Fibroblast of lung (primary cell): ENCODE measurements around the gene ART3. TPM values are rescaled to one million over a fixed set of nuclear protein-coding genes. Genes with fewer than 3 reads are reported as not detected.

Source experiments
- DNase-seq, 2 donors: peaks; one replicate each; pipeline versions ENCODE4 v3.0.0 to v3.0.0-alpha.2; 2010; ENCODE audit warnings: low read depth in 2 of 2
- H2AFZ ChIP-seq: 2 replicates; pipeline ENCODE4 v1.5.1; 2012; ENCODE audit warnings: low read length, control low read depth, inconsistent platforms
- H3K27ac ChIP-seq: 2 replicates; pipeline ENCODE4 v1.5.1; 2011; ENCODE audit warnings: low read length, control low read depth; ENCODE audit not compliant: insufficient read depth
- H3K27me3 ChIP-seq: 2 replicates; pipeline ENCODE4 v1.5.1; 2011; ENCODE audit warnings: mild to moderate bottlenecking, low read length; ENCODE audit not compliant: control insufficient read depth, insufficient read depth
- H3K36me3 ChIP-seq: 2 replicates; pipeline ENCODE4 v1.5.1; 2011; ENCODE audit warnings: low read length; ENCODE audit not compliant: control insufficient read depth, insufficient read depth
- H3K4me1 ChIP-seq: 2 replicates; pipeline ENCODE4 v1.5.1; 2011; ENCODE audit warnings: low read length; ENCODE audit not compliant: control insufficient read depth, insufficient read depth; ENCODE audit errors: extremely low read depth
- H3K4me2 ChIP-seq: 2 replicates; pipeline ENCODE4 v1.5.1; 2011; ENCODE audit warnings: low read length, control low read depth; ENCODE audit not compliant: insufficient read depth; ENCODE audit errors: extremely low read depth
- H3K4me3 ChIP-seq, 4 experiments: fragments of 200-600 bp in 1 of 4; sonication (generic) in 1 of 4; replicated peaks in 1 of 4; 2 replicates each; pipeline ENCODE4 v1.5.1; 2011 to 2016; ENCODE audit warnings: low read length in 4 of 4, low read depth in 3 of 4, mild to moderate bottlenecking in 3 of 4, control low read depth in 2 of 4, inconsistent platforms in 1 of 4, mixed read lengths in 1 of 4; ENCODE audit not compliant: insufficient read depth in 1 of 4; ENCODE audit errors: control extremely low read depth in 1 of 4
- H3K79me2 ChIP-seq: 2 replicates; pipeline ENCODE4 v1.5.1; 2012; ENCODE audit warnings: mild to moderate bottlenecking, low read length, inconsistent platforms; ENCODE audit not compliant: control insufficient read depth, insufficient read depth
- H3K9ac ChIP-seq: 2 replicates; pipeline ENCODE4 v1.5.1; 2011; ENCODE audit warnings: mild to moderate bottlenecking, low read length, control low read depth; ENCODE audit not compliant: insufficient read depth
- H3K9me3 ChIP-seq: 2 replicates; pipeline ENCODE4 v1.5.1; 2012; ENCODE audit warnings: low read depth, low read length; ENCODE audit not compliant: control insufficient read depth, insufficient read depth
- H4K20me1 ChIP-seq: 2 replicates; pipeline ENCODE4 v1.5.1; 2011; ENCODE audit warnings: low read length; ENCODE audit not compliant: control insufficient read depth, insufficient read depth; ENCODE audit errors: extremely low read depth
- EZH2 ChIP-seq: IDR thresholded peaks from 2 replicates; pipeline ENCODE4 v1.5.1; 2012; ENCODE audit warnings: low read length, control low read depth, mild to moderate bottlenecking; ENCODE audit errors: missing control alignments
- polyA plus RNA-seq, 2 donors: library from polyadenylated mRNA; depleted of rRNA in 1 of 2; stranded (reverse) in 1 of 2; unstranded in 1 of 2; fragments of >200 nt; gene quantifications; 2 replicates each; pipeline ENCODE4 v1.2.1, GENCODE V29; 2011 to 2012; ENCODE audit warnings: missing spikeins in 1 of 2
- total RNA-seq: library from RNA; depleted of rRNA; stranded (reverse); fragments of >200 nt; gene quantifications from 2 replicates; pipeline ENCODE4 v1.2.1, GENCODE V29; 2014
- TF ChIP-seq, protein P1 (sequence below), 2 donors: IDR thresholded peaks in 1 of 2; conservative IDR thresholded peaks in 1 of 2; 1 replicate in 1 of 2; 2 replicates in 1 of 2; pipeline ENCODE4 v1.5.1; 2011 to 2012; ENCODE audit warnings: low read length in 2 of 2, control low read depth in 1 of 2, inconsistent platforms in 1 of 2, low read depth in 1 of 2, mild to moderate bottlenecking in 1 of 2

Gene ART3
- total and polyA plus RNA-seq, 2 donors (not counting 1 experiment from before 2014, with no cell fraction given), result 0.27 TPM; not detected in 1

DNA sequence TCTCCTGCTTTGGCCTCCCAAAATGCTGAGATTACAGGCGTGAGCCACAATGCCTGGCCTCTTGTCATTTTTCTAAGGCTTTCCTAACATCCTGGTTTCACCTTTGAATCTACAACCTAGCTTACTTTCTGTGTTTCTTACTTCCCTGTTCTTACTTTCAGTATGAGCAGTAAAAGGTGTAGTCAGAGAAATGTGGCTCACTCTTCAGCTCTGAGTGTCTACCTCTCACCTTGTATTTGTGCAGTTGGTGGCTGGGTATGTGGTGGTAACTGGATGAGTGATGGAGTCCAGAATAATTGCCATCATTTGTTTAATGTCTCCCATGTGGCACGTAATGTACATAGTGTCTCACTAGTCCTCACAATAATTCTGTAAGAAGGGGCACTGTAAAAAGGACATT lies 19.5 kb upstream of the ART3 start:
- peaks cover 7% of the 10 kb centered on the region for H3K27me3 ChIP-seq
- no peaks in the 10 kb centered on the region for H3K9me3 ChIP-seq
- H4K20me1 ChIP-seq, result no peaks in the 10 kb centered on the region
- no peak overlapping the region for H3K4me3 ChIP-seq
- no peaks in the 10 kb centered on the region for H3K36me3 ChIP-seq
- no peaks in the 10 kb centered on the region for H3K79me2 ChIP-seq
- no peak overlapping the region for H3K4me2 ChIP-seq
- TF ChIP-seq, protein P1, sequence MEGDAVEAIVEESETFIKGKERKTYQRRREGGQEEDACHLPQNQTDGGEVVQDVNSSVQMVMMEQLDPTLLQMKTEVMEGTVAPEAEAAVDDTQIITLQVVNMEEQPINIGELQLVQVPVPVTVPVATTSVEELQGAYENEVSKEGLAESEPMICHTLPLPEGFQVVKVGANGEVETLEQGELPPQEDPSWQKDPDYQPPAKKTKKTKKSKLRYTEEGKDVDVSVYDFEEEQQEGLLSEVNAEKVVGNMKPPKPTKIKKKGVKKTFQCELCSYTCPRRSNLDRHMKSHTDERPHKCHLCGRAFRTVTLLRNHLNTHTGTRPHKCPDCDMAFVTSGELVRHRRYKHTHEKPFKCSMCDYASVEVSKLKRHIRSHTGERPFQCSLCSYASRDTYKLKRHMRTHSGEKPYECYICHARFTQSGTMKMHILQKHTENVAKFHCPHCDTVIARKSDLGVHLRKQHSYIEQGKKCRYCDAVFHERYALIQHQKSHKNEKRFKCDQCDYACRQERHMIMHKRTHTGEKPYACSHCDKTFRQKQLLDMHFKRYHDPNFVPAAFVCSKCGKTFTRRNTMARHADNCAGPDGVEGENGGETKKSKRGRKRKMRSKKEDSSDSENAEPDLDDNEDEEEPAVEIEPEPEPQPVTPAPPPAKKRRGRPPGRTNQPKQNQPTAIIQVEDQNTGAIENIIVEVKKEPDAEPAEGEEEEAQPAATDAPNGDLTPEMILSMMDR (conservative IDR thresholded peaks at IDR 0.05 in 1 of 2, IDR thresholded peaks at IDR 0.05 in 1 of 2; ENCODE audit: low read depth in 1 of 2, low read length in 2 of 2), result no peak
- no peak for TF ChIP-seq EZH2
- H3K9ac ChIP-seq, result no peak overlapping the region
- H2AFZ ChIP-seq, result no peak overlapping the region
- no peak overlapping the region for H3K27ac ChIP-seq
- no peak for DNase-seq
- no peaks in the 10 kb centered on the region for H3K4me1 ChIP-seq

DNA sequence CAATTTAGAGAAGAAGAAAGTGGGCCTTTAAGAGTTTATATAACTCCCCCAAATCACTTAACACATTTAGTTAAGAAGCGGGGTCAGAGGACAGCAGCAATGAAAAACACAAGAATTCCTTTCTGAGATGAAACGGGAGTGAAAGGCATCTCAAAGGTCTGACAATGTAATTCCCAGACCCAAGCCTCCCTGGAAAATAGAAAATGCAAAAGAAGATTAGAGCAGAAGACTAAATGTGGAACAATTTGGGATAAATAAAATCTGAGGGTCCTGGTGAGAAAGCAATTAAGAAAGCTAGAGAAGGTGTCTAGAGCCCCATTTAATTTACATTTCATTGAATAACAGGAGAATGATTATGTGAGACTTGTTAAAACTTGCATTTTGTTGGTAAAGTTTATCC lies 19.1 kb upstream of the ART3 start:
- Histone ChIP-seq H2AFZ (no peak overlapping the region), H3K4me1 (no peaks in the 10 kb centered on the region), H3K36me3 (no peaks in the 10 kb centered on the region), H3K9me3 (no peaks in the 10 kb centered on the region), H3K27ac (no peak overlapping the region), H3K4me3 (no peak overlapping the region), H3K4me2 (no peak overlapping the region), H3K9ac (no peak overlapping the region), H3K27me3 (peaks cover 7% of the 10 kb centered on the region), H3K79me2 (no peaks in the 10 kb centered on the region), H4K20me1 (no peaks in the 10 kb centered on the region)
- no peak for DNase-seq
- TF ChIP-seq, protein P1 (conservative IDR thresholded peaks at IDR 0.05 in 1 of 2, IDR thresholded peaks at IDR 0.05 in 1 of 2; ENCODE audit: low read depth in 1 of 2, low read length in 2 of 2), result no peak
- no peak for TF ChIP-seq EZH2

DNA sequence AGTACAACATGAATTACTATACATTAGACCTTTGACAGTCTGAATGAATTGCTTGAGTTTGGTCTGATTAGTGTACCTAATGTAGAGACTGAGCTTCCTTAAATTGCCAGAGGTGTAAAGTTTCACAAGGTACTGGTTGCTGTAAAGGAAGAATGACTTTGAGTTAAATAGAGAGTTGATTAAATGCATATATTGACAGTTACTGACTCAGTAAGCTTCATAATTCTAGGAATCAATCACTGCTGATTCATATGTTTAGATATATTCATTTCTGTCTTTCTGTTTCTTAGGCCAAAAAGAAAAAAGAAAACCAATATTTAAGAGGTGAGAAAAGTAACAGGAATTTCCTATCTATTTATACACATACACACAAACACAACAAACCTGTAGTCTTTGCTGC lies 16.2 kb upstream of the ART3 start:
- H3K9me3 ChIP-seq, result no peaks in the 10 kb centered on the region
- H2AFZ ChIP-seq, result no peak overlapping the region
- H4K20me1 ChIP-seq, result no peaks in the 10 kb centered on the region
- no peak for DNase-seq
- H3K9ac ChIP-seq, result no peak overlapping the region
- H3K4me2 ChIP-seq, result no peak overlapping the region
- H3K27me3 ChIP-seq, result peaks cover 7% of the 10 kb centered on the region
- no peaks in the 10 kb centered on the region for H3K36me3 ChIP-seq
- no peak overlapping the region for H3K27ac ChIP-seq
- no peaks in the 10 kb centered on the region for H3K79me2 ChIP-seq
- TF ChIP-seq, protein P1 (conservative IDR thresholded peaks at IDR 0.05 in 1 of 2, IDR thresholded peaks at IDR 0.05 in 1 of 2; ENCODE audit: low read depth in 1 of 2, low read length in 2 of 2), result no peak
- no peak for TF ChIP-seq EZH2
- no peaks in the 10 kb centered on the region for H3K4me1 ChIP-seq
- H3K4me3 ChIP-seq, result no peak overlapping the region
